GM19452 (cell line): ENCODE data around the gene FOXD2.

ENCODE experiments used
- ATAC-seq: cut with Tn5 transposase; IDR thresholded peaks from one replicate; pipeline ENCODE4 v1.9.1; 2021; ENCODE audit not compliant: unreplicated experiment

FOXD2 gene

DNA sequence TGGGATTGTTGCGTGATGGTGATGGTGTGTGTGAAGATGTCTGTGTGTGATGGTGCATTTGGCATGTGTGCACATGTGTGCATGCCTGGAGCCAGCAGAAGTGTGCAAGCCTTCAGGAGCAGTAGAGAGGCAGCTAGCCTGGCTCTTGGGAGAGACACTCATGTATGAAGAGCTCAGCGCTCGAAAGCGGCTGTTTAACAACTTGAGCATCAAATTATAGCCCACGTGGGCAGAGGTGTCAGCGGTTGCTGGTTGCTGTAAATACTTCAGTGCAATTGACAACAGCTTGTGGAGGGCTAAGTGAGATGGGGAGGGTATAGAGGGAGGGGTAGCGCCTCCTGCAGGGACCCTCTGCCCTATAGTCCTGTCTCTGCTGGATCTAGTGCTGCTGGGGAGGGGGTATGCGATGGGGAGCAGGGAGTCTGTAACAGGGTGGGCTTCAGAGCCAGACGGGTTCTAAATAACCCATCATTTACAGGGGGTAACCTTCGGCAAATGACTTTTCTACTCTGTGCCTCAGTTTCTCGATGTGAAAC, 21.5 kb downstream of the FOXD2 start:
- ATAC-seq: no peak

DNA sequence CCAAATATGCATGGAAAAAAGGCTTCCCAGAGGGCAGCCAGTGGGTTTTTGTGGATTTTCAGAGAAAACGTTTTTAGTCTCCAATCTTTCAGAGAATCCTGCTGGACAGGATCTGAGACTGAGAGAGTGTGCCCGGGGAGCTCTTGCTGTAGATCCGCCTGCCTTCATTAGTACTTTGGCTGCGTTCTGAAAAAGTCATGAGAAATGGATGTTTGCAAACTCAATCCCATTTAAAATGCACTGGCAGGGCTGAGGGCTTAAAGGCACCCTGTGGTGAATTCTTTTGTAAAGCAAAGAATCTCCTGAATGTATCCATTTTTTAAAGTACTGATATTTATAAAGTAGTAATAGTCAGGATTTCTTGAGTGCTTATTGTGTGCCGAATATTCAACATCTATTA, 22.2 kb downstream of the FOXD2 start:
- ATAC-seq: no peak

DNA sequence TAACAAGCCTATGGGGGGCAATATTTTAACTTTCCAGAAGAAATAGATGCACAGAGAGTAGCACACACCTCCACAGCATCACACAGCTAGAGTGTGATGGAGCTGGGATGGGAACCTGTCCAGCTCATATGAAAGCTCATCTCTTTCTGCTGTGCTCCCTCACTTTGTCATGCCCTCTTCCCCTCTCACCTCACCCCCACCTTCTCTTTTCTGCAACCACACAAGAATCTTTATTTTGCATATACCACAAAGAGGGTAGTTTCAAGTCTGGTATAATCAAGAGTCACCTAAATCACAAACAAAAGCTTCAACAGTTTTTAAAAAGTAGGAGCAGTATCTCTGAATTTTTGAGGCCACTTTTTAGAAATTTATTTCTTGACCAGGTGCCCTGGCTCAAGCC, 22.6 kb downstream of the FOXD2 start:
- peak; percentile 53 for ATAC-seq

DNA sequence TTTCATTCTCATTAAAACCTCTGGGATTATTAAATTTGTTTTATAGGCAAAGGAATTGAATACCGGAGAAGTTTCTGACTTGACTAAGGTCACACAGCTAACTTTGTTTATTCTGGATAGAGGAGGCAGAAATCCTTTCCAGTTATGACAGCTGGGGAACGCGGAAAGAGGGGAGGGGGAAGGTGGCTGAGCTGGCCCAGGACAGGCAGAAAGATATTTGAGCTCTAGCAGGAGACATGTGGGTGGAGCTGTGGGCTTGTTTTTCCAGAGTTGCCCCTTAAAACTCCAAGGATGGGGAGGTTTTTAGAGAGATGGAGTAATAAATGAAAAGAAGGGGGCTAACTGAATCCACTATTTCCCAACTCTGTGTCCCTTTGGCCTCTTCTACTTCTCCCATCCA, 27.8 kb downstream of the FOXD2 start:
- no peak for ATAC-seq

DNA sequence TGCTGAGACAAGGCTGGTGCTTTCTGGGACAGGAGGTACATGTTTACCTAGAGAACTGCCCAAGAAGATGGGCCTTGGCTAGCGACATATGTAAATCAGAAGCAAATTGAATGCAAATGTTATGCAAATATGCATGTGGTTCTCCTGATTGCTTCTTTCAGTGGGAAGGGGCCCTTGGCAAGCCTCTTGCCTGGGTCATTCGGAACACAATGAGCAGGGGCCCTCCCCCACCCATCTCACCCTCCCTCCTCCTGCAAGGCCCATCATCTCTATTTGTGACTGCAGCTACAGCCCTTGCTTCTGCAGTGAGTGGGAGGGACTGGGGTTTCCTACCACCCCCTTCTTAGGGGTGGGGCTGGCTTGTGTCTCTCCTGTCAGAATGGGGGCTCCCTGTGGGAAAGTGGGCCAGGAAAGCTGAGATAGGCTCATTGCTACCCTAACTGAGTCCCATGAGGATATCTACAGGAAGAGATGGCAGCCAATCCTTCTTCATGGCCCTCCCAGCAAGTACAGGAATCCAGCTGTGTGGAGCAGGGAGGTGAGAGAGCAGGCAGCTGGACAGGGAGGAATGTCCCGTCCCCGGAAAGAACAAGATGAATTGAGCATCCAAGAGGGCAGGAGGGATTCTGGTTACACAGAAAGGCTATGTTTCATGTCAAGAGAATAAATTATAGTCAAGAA, 31.0 kb downstream of the FOXD2 start:
- ATAC-seq: no peak

DNA sequence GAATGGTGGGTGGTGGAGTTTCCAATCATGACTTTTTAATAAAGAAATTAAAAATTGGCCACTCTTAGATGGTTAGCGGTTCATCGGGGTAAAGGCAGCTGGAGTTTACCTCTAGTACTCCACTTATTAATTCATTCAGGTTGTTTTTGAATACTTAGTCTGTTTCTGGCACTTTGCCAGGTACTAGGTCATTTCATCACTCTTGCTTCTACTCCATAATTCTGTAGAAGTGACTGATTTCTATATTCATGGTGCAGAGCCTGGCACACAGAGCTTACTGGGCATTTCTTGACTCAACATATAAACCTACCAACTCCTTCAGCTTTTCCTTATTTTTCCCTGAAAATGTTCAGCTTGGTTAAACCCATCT, 31.5 kb downstream of the FOXD2 start:
- no peak for ATAC-seq

DNA sequence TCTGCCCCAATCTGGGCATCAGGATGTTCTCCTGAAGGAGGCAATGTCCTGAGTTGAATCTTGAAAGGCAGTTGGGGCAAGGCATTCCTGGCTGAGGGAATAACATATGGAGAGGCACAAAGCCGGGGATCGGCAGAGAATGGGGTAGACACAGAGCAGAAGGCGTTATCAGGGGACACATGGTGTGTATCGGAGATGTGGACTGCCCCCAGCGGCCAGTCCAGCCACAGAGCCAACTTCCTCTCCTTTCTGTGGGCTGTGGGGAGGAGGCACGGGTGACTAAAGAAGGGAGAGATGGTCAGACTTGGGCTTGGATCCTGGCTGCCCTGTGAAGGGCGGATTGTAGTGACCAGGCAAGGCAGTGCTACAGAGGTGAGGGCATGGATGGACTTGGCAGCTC, 32.1 kb downstream of the FOXD2 start:
- no peak for ATAC-seq

DNA sequence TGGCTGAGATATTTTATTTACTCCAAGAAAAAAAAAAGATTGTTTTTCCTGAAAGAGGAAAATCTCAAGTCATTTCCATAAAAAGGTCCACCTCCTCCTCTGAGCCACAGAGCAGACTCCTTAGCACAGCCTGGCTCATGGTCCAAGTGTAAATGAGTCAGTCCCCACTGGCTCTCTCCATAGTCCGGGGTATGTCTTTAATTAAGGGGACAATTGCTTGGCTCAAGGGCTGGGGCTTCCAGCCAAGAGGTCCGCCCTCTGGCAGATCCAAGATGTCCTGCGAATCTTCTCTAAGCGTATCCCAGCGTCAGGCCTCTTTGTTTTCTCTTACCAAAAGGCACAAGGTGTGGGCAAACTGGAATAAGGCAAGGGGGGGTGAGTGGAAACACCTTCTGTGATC, 33.3 kb downstream of the FOXD2 start:
- ATAC-seq: no peak

DNA sequence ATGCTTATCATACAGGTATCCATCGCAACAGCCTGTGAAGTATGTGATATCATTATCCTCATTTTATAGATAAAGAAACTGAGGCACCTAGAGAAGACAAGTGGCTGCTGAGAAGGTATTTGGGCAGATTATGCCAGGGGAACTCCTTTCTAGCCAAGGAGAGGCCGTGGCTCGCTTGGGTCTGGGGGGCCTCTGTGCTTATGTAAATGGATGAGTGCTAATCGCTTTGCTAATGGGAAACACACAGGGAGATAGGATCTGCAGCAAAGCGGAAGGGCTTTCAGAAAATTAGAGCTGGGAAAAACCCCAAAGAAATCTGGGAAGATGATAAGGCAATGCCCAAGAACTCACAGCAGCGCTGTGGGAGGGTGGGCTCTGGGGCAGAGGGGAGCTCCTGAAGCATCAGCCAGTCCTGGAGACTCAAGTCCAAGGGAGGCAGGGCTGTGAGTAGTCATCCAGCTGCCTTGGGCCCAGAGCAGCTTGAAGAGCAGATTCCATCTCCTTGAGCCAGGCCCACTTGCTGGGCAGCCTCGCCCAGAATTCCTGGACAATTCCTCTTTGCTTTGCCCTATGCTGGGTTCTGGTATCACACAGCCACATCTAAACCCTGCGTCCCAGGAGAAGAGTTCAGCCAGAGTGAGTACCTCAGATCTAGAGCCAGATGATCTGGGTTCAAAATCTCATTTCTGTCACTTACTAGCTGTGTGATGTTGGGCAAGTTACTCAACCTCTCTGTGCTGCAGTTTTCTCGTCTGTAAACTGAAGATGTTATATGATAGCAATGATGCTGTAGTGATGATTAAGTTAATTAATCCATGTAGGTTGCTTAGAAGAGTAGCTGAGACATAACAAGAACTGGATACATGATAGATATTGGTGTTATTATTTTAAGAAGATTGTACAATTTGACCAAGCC, 36.7 kb downstream of the FOXD2 start:
- no peak for ATAC-seq

DNA sequence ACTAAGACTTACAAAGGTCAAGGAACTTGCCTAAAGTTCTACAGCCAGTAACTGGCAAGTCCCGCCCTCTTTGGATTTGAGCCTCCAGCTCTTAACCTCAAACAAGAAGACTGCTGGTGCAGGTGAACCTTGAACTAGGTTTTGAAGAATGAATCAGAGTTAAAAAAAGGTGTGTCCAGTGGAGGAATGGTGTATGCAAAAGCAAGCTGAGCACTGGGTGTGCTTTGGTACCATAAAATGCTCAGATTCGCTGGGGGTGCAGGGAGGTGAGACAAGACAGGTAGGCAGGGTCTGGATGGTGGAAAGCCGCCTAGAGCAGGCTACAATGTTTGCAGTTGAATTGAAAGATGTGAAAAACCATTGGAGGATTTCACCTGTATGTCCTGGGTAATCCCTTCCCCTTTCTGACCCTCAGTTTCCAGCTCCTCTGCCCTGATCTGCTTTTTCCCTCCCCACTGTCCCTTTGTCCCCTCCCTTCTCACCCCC, 39.8 kb downstream of the FOXD2 start:
- ATAC-seq: no peak

DNA sequence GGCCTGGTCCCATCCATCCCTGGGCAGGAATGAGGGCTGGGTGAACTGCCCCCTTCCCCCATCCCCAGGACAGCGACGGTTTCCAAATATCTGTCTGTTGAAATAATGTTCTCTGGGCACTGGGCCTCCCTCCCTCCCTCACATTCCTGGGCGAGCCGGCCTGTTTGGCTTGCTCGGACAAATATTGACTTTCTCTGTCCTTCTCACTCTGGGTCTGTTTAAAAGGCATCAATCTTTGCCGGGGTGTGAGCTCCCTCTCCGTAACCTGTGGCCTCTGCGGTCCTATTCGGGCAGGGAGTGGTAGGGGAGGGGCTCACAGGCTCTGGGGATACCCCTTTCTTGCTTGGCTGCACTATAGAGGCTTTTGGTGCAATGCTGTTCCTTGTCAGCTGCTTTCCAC, 40.2 kb downstream of the FOXD2 start:
- ATAC-seq: no peak

DNA sequence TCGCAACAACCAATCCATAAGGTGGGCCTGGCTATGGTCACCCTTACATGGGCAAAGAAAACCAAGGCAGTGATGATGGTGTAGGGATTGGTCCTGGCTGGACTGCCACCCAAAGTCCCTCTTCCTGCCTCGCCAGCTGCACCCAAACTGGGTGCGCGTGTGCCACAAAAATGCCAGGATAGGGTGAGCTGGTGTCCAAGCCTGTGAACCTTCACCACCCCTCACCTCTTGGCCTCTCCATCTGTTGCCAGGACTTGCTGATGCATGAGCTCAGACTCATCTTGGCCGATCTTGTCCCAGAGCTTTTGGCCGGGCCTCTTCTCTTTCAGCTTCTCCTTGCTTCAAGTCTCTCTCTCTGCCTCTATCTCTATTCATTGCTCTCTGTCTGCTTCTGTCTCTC, 41.8 kb downstream of the FOXD2 start:
- ATAC-seq: no peak

DNA sequence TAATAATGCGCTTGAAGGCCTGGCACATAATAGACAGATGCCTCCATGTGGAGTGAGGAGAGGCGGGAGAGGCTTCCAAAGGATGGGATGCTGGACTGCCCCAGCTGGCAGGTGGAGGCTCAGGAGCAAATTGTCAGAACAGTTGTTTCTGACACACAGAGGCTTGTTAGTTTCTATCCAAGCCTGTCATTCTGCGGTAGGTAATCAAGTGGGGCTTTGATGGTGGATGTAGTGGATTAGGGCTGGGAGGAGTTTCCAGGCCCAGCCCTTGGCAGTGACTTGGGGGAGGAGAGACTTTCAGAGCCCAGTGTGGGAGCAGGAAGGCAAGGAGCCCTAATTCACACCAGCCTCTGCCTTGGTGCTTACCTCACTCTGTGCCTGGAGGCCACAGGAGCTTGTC, 44.1 kb downstream of the FOXD2 start:
- no peak for ATAC-seq

DNA sequence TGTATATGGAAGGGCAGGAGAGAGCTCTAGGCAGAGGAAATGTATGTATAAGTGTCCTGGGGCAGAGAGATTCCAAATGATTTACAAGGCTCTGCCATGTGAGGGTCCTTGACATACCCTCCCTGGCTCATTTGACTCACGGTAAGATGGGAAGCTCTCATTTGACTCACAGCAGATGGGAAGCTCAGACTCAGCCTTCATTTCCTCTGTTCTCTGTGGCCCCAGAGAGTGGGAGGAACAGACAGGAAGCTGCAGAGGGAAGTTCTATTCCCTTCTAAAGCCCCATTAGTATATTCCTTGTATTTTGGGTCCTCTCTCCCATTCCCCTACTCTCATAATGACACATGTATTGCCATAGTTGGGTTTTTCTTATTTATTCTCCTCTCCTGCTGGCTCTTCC, 44.9 kb downstream of the FOXD2 start:
- ATAC-seq: no peak

DNA sequence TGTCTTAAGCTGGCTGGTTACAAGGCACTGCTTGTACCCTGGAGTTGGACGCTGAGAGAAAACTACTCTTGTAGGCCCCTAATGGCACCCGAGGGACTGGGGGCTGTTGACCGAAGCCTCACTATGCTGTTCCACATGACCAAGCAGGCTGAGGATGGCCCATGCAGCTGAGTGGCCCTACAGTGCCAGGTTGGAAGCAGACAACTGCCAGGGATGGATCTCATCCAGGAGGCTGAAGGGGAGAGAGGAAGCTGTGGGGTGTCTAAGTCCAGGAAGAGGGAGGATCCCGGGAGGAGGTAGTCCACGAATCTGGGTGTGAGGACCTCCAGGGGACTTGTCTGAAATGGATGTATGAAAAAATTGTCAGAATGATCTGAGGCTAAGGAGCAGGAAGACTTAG, 45.8 kb downstream of the FOXD2 start:
- no peak for ATAC-seq

DNA sequence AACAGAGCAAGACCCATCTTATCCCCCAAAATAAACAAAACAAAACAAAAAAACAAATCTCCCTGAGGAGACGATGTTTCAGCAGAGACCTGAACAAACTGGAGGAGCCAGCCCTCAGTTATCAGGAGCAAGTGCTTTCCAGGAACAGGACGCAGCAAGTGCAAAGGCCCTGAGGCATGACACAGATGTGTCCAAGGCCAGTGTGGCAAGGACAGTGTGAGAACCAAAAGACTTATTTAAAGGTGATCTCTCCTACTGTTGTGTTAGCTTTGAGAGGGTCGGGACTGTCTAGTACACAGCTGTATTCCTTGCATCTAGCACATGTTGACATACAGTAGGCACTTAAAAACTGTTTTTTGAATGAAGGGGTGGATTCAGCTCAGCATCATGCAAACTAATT, 48.0 kb downstream of the FOXD2 start:
- ATAC-seq: no peak

DNA sequence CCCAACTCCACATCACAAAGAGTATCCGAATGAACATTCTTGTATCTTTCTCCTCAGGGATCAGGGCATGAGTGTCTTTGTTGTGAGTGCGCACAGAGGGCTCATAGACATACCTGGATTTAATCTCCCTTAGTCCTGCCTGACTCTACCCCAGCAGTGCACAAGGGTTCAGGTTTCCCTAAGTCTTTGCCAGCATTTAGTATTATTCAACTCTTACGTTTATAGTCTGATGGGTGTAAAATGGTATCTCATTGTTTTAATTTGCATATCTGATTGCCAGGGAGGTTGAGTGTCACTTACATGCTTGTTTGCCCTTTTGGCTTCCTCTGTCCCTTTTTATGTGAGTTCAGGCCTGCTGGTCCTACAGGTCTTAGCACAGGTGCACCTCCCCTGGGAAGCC, 49.5 kb downstream of the FOXD2 start:
- ATAC-seq: no peak

DNA sequence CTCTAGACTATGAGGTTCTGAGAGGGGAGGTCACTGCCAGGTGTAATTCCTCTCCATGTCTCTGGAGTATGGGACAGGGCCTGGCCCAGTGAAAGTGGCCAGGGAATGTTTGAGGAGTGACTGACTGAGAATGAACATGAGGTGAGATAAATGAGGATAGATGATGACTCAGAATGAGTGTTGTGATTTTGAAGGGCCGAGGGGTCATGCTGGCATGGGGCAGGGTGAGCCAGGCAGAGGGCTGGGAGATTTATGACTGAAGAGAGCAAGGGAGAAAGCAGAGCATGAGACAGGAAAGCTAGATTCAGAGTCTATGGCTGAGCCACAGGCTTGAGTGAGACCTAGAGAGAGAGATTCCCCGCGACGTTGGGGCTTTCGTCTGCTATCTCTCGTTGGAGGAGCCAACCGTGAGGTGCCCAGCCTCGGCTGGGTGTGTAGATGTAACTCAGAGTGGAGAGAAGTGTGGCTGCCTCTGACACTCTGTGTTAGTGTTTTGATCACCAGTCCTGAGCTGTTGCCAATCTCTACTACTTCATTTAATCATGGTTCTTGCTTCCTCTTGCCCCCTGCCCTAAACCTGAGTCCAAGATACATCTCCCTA, 50.1 kb downstream of the FOXD2 start:
- ATAC-seq: no peak
